Activated T-cell treated with anti-CD3 and anti-CD28 coated beads, Interleukin-2, amount 50 U/mL, for 72 hours (primary cell): ENCODE results near the gene ZNF112. TPM values are rescaled to one million over a fixed set of nuclear protein-coding genes. Genes with fewer than 3 reads are reported as not detected.
A peak's percentile ranks its signal among the peaks of the same experiment; 100 is the strongest.

ENCODE experiments used
- ATAC-seq, 2 donors: fragments of 150-1000 bp; cut with Tn5 transposase; replicated peaks in 1 of 2; 2 replicates each; pipeline ENCODE4 v1.10.0; 2021; ENCODE audit warnings: moderate library complexity in 2 of 2, mild to moderate bottlenecking in 1 of 2
- DNase-seq, 2 donors: peaks; one replicate each; pipeline ENCODE4 v3.0.0; 2021 to 2022; ENCODE audit warnings: mixed read lengths in 1 of 2
- H3K27ac Mint-ChIP-seq: one replicate; pipeline ENCODE4 v1.8.0; 2022; ENCODE audit warnings: mild to moderate bottlenecking, moderate library complexity, mixed read lengths
- H3K27me3 Mint-ChIP-seq: one replicate; pipeline ENCODE4 v1.8.0; 2022; ENCODE audit warnings: low read depth, mixed read lengths
- H3K36me3 Mint-ChIP-seq, 2 donors: one replicate each; pipeline ENCODE4 v1.8.0; 2022; ENCODE audit warnings: mixed read lengths in 2 of 2, mild to moderate bottlenecking in 1 of 2; ENCODE audit not compliant: insufficient read depth in 2 of 2
- H3K4me1 Mint-ChIP-seq: one replicate; pipeline ENCODE4 v1.8.0; 2022; ENCODE audit warnings: low read depth, mixed read lengths
- H3K4me3 Mint-ChIP-seq, 2 donors: one replicate each; pipeline ENCODE4 v1.8.0; 2022; ENCODE audit warnings: mild to moderate bottlenecking in 2 of 2, mixed read lengths in 2 of 2, moderate library complexity in 2 of 2
- H3K9me3 Mint-ChIP-seq, 2 donors: one replicate each; pipeline ENCODE4 v1.8.0; 2022; ENCODE audit warnings: mixed read lengths in 2 of 2
- total RNA-seq, 2 donors: library from RNA; stranded (reverse); gene quantifications; one replicate each; pipeline ENCODE4 v1.2.3, GENCODE V29; 2022

Gene ZNF112
- total RNA-seq, 2 donors from 2014 or later, result 0.07 TPM; not detected in 1

GRCh38 chr19:44315883-44316282 lies 40.6 kb downstream of the ZNF112 start:
- no peak overlapping the region for H3K27ac Mint-ChIP-seq
- no peaks in the 10 kb centered on the region for H3K4me1 Mint-ChIP-seq
- peaks cover 6 to 9% of the 10 kb centered on the region in 2 donors for H3K36me3 Mint-ChIP-seq
- H3K27me3 Mint-ChIP-seq, result peaks cover 6% of the 10 kb centered on the region
- no peak for DNase-seq
- H3K4me3 Mint-ChIP-seq, result no peak overlapping the region
- no peak for ATAC-seq
- peaks cover 19 to 21% of the 10 kb centered on the region in 2 donors for H3K9me3 Mint-ChIP-seq

GRCh38 chr19:44313231-44313630 lies 43.2 kb downstream of the ZNF112 start:
- ATAC-seq (no peak), DNase-seq (no peak)
- H3K36me3 Mint-ChIP-seq, result peaks cover 4 to 6% of the 10 kb centered on the region in 2 donors
- H3K4me1 Mint-ChIP-seq, result no peaks in the 10 kb centered on the region
- no peak overlapping the region for H3K4me3 Mint-ChIP-seq
- no peak overlapping the region for H3K27ac Mint-ChIP-seq
- peaks cover 12 to 14% of the 10 kb centered on the region in 2 donors for H3K9me3 Mint-ChIP-seq
- peaks cover 6% of the 10 kb centered on the region for H3K27me3 Mint-ChIP-seq

- no peak overlapping the region for H3K27ac Mint-ChIP-seq
- peaks cover 12% of the 10 kb centered on the region for H3K4me1 Mint-ChIP-seq
- peaks cover 6% of the 10 kb centered on the region in 2 donors for H3K9me3 Mint-ChIP-seq
- peaks cover 4 to 8% of the 10 kb centered on the region in 2 donors for H3K36me3 Mint-ChIP-seq
- DNase-seq (no peak), ATAC-seq (no peak)
- H3K27me3 Mint-ChIP-seq, result no peaks in the 10 kb centered on the region
- no peak overlapping the region for H3K4me3 Mint-ChIP-seq
Observed at GRCh38 chr19:44308011-44308410, 48.5 kb downstream of the ZNF112 start.

GRCh38 chr19:44306283-44306682 lies 50.2 kb downstream of the ZNF112 start:
- no peaks in the 10 kb centered on the region for H3K27me3 Mint-ChIP-seq
- ATAC-seq (no peak), DNase-seq (no peak)
- no peak overlapping the region for H3K27ac Mint-ChIP-seq
- H3K4me3 Mint-ChIP-seq, result no peak overlapping the region
- H3K36me3 Mint-ChIP-seq, result peaks cover 3 to 11% of the 10 kb centered on the region in 2 donors
- H3K9me3 Mint-ChIP-seq, result peaks cover 3 to 6% of the 10 kb centered on the region in 2 donors
- peaks cover 12% of the 10 kb centered on the region for H3K4me1 Mint-ChIP-seq

- Mint-ChIP-seq H3K27me3 (no peaks in the 10 kb centered on the region), H3K9me3 (peaks cover 3 to 6% of the 10 kb centered on the region in 2 donors), H3K4me3 (peak overlapping the region; percentile 87 to 98), H3K27ac (no peak overlapping the region), H3K36me3 (peaks cover 3 to 13% of the 10 kb centered on the region in 2 donors), H3K4me1 (peaks cover 12% of the 10 kb centered on the region)
- DNase-seq (no peak), ATAC-seq (no peak)
Observed at GRCh38 chr19:44305457-44305856, 51.0 kb downstream of the ZNF112 start.

- ATAC-seq, result peak; percentile 97 to 98
Observed at GRCh38 chr19:44304659-44305193, 51.8 kb downstream of the ZNF112 start, which contains the start of gene ZNF235. Gene ZNF235 (minus strand): TSS chr19:44305025. CDS start chr19:44303404, 1,621 bp downstream.

GRCh38 chr19:44303976-44304568 lies 52.4 kb downstream of the ZNF112 start:
- Mint-ChIP-seq H3K27me3 (no peaks in the 10 kb centered on the region), H3K27ac (peak overlapping the region; percentile 82), H3K36me3 (peaks cover 9 to 13% of the 10 kb centered on the region in 2 donors), H3K9me3 (peaks cover 3 to 6% of the 10 kb centered on the region in 2 donors), H3K4me1 (peaks cover 12% of the 10 kb centered on the region), H3K4me3 (peak overlapping the region; percentile 87 to 98)
- ATAC-seq (no peak), DNase-seq (peak in 1 of 2 donors; percentile 1)

More at GRCh38 chr19:44304659-44305193, 51.8 kb downstream of the ZNF112 start, which contains the start of gene ZNF235:
- DNase-seq, result peak; percentile 76 to 83
- Mint-ChIP-seq H3K4me1 (peaks cover 12% of the 10 kb centered on the region), H3K9me3 (peaks cover 3 to 6% of the 10 kb centered on the region in 2 donors), H3K27ac (peak within 1 kb of the TSS; percentile 82), H3K27me3 (no peaks in the 10 kb centered on the region), H3K36me3 (peaks cover 6 to 12% of the 10 kb centered on the region in 2 donors), H3K4me3 (peak within 1 kb of the TSS; percentile 87 to 98)

- H3K9me3 Mint-ChIP-seq, result peaks cover 3 to 4% of the 10 kb centered on the region in 2 donors
- H3K4me1 Mint-ChIP-seq, result peaks cover 12% of the 10 kb centered on the region
- no peak for DNase-seq
- no peak overlapping the region for H3K27ac Mint-ChIP-seq
- ATAC-seq, result no peak
- no peaks in the 10 kb centered on the region for H3K27me3 Mint-ChIP-seq
- H3K4me3 Mint-ChIP-seq, result peak overlapping the region; percentile 87 to 98
- peaks cover 9 to 19% of the 10 kb centered on the region in 2 donors for H3K36me3 Mint-ChIP-seq
Observed at GRCh38 chr19:44303320-44303719, 53.2 kb downstream of the ZNF112 start.

- ATAC-seq, result no peak
Observed at GRCh38 chr19:44284968-44285367, 71.5 kb downstream of the ZNF112 start.

GRCh38 chr19:44282846-44283245 lies 73.6 kb downstream of the ZNF112 start:
- no peak for ATAC-seq
- no peak for DNase-seq
- Mint-ChIP-seq H3K27me3 (no peaks in the 10 kb centered on the region), H3K36me3 (peaks cover 33 to 35% of the 10 kb centered on the region in 2 donors), H3K27ac (no peak overlapping the region), H3K9me3 (peaks cover 30 to 50% of the 10 kb centered on the region in 2 donors), H3K4me1 (no peaks in the 10 kb centered on the region), H3K4me3 (no peak overlapping the region)

More at GRCh38 chr19:44284968-44285367, 71.5 kb downstream of the ZNF112 start:
- no peak overlapping the region for H3K4me3 Mint-ChIP-seq
- peaks cover 31 to 54% of the 10 kb centered on the region in 2 donors for H3K9me3 Mint-ChIP-seq
- H3K36me3 Mint-ChIP-seq, result peaks cover 47 to 51% of the 10 kb centered on the region in 2 donors
- no peak for DNase-seq
- H3K27ac Mint-ChIP-seq, result no peak overlapping the region
- H3K27me3 Mint-ChIP-seq, result no peaks in the 10 kb centered on the region
- H3K4me1 Mint-ChIP-seq, result no peaks in the 10 kb centered on the region

- ATAC-seq, result no peak
- Mint-ChIP-seq H3K36me3 (peaks cover 28 to 31% of the 10 kb centered on the region in 2 donors), H3K4me1 (no peaks in the 10 kb centered on the region), H3K27ac (no peak overlapping the region), H3K9me3 (peaks cover 29 to 45% of the 10 kb centered on the region in 2 donors), H3K4me3 (no peak overlapping the region), H3K27me3 (no peaks in the 10 kb centered on the region)
- no peak for DNase-seq
Observed at GRCh38 chr19:44280916-44281315, 75.6 kb downstream of the ZNF112 start.

- Mint-ChIP-seq H3K4me3 (no peak overlapping the region), H3K9me3 (peaks cover 31 to 41% of the 10 kb centered on the region in 2 donors), H3K27me3 (no peaks in the 10 kb centered on the region), H3K36me3 (peaks cover 32 to 35% of the 10 kb centered on the region in 2 donors), H3K4me1 (no peaks in the 10 kb centered on the region), H3K27ac (no peak overlapping the region)
- ATAC-seq, result no peak
- no peak for DNase-seq
Observed at GRCh38 chr19:44278181-44278690, 78.2 kb downstream of the ZNF112 start.

- peaks cover 31 to 37% of the 10 kb centered on the region in 2 donors for H3K36me3 Mint-ChIP-seq
- H3K27me3 Mint-ChIP-seq, result no peaks in the 10 kb centered on the region
- no peak overlapping the region for H3K4me3 Mint-ChIP-seq
- DNase-seq (no peak), ATAC-seq (no peak)
- no peaks in the 10 kb centered on the region for H3K4me1 Mint-ChIP-seq
- H3K27ac Mint-ChIP-seq, result no peak overlapping the region
- H3K9me3 Mint-ChIP-seq, result peaks cover 29 to 37% of the 10 kb centered on the region in 2 donors
Observed at GRCh38 chr19:44277331-44277730, 79.1 kb downstream of the ZNF112 start.
